ENCODE data around the gene TMEM170A.

GRCh38 chr16:75461575-75461974 lies 2.9 kb downstream of the TMEM170A start:
- no peak for TF ChIP-seq CTCF (IDR thresholded peaks at IDR 0.05; ENCODE audit: low read depth, low read length)
- TF ChIP-seq EZH2phosphoT487 (IDR thresholded peaks at IDR 0.05; ENCODE audit: low read depth), result no peak

Data from OCI-LY3 (cell line).